ENCODE results near the gene KIAA1958. TPM values are rescaled to one million over a fixed set of nuclear protein-coding genes. Genes with fewer than 3 reads are reported as not detected.
A peak's percentile ranks its signal among the peaks of the same experiment; 100 is the strongest.

Gene KIAA1958
- polyA plus RNA-seq, 1 of the 3 experiments (the other 2 are of a cell fraction), result 1.6 TPM

- Histone ChIP-seq H3F3A (replicated peaks; ENCODE audit: insufficient read depth) (no peaks in the 10 kb centered on the region), H3K79me2 (ENCODE audit: insufficient read depth) (no peaks in the 10 kb centered on the region), H2AFZ (ENCODE audit: low read depth) (no peak overlapping the region), H3K9ac (no peak overlapping the region), H3K4me3 (ENCODE audit: low read depth in 2 of 2, low read length in 1 of 2) (no peak overlapping the region), H3K9me3 (no peaks in the 10 kb centered on the region), H3K27me3 (ENCODE audit: insufficient read depth) (no peaks in the 10 kb centered on the region), H3K36me3 (replicated peaks in 1 of 2; ENCODE audit: control insufficient read depth in 1 of 2, insufficient read depth in 2 of 2, low read length in 1 of 2) (peaks cover 16 to 42% of the 10 kb centered on the region in 2 experiments), H3K4me1 (ENCODE audit: control insufficient read depth in 1 of 2, insufficient read depth in 2 of 2, low read depth in 1 of 2, low read length in 1 of 2) (peaks cover 0 to 2% of the 10 kb centered on the region in 2 experiments; a peak in 1 of 4 replicates), H4K20me1 (ENCODE audit: insufficient read depth) (no peaks in the 10 kb centered on the region), H3K4me2 (no peak overlapping the region), H3K9me2 (no peaks in the 10 kb centered on the region), H3K27ac (ENCODE audit: low read depth in 2 of 2, low read length in 1 of 2) (no peak overlapping the region)
- CTCF ChIA-PET, result no interaction called here
- POLR2A ChIA-PET, result no interaction called here
- no peak for DNase-seq
- no peak for TF ChIP-seq TCF12 (IDR thresholded peaks at IDR 0.05)
- 100% methylated on average over 4 of the region's 4 CpGs for WGBS (ENCODE audit: low lambda C conversion rate)
Measured at GRCh38 chr9:112465352-112465751, 21.3 kb upstream of the KIAA1958 start.

DNA sequence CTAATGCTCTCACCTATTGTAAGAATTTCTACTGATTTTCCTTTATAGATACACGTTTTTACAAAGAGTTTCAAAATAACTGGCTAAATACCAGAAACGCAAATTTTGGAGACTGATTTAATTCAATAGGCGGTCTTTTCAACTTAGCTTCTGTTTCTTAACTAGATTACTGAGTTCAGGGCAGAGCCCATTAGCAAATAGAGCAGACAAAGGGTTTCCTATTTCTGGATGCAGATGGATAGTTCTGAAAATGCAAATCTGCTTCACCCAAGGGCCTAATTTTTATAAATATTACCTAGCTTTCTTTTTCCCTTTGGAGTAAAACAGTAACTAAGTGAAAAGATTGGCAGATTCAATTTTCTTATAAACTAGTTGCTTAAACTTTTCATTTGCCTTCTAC, 13.6 kb upstream of the KIAA1958 start:
- H3K27ac ChIP-seq (ENCODE audit: low read depth in 2 of 2, low read length in 1 of 2), result peak overlapping the region in 1 of 2 experiments; percentile 35; a peak in 1 of 4 replicates
- 76% methylated on average over 3 of the region's 3 CpGs for WGBS (ENCODE audit: low lambda C conversion rate)

More for the DNA sequence above, 13.6 kb upstream of the KIAA1958 start:
- H3K4me2 ChIP-seq, result no peak overlapping the region
- H4K20me1 ChIP-seq (ENCODE audit: insufficient read depth), result no peaks in the 10 kb centered on the region
- POLR2A ChIA-PET, result no interaction called here
- no peak for TF ChIP-seq ELF1 (IDR thresholded peaks at IDR 0.05)
- no peak for TF ChIP-seq REST (IDR thresholded peaks at IDR 0.05; ENCODE audit: low read depth, low read length)
- no peak for TF ChIP-seq SIN3A (IDR thresholded peaks at IDR 0.05; ENCODE audit: borderline replicate concordance, low read depth, low read length)
- TF ChIP-seq CHD2 (IDR thresholded peaks at IDR 0.05; ENCODE audit: low read length, partially characterized antibody), result no peak
- TF ChIP-seq MEF2A (IDR thresholded peaks at IDR 0.05; ENCODE audit: borderline replicate concordance, low read depth), result no peak
- TF ChIP-seq RCOR1 (IDR thresholded peaks at IDR 0.05; ENCODE audit: low read length), result no peak
- no peak for TF ChIP-seq PBX3 (IDR thresholded peaks at IDR 0.05)
- no peak for TF ChIP-seq RAD21 (IDR thresholded peaks at IDR 0.05; ENCODE audit: low read length)
- no peak for TF ChIP-seq GATA2 (CRISPR knock-in tag; IDR thresholded peaks at IDR 0.05)
- no peak for TF ChIP-seq MAX (IDR thresholded peaks at IDR 0.05; ENCODE audit: low read depth)
- TF ChIP-seq POLR2AphosphoS5 (IDR thresholded peaks at IDR 0.05; ENCODE audit: low read depth, low read length), result no peak
- TF ChIP-seq, protein P1, sequence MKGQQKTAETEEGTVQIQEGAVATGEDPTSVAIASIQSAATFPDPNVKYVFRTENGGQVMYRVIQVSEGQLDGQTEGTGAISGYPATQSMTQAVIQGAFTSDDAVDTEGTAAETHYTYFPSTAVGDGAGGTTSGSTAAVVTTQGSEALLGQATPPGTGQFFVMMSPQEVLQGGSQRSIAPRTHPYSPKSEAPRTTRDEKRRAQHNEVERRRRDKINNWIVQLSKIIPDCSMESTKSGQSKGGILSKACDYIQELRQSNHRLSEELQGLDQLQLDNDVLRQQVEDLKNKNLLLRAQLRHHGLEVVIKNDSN (IDR thresholded peaks at IDR 0.05; ENCODE audit: borderline replicate concordance, low read depth), result no peak
- H2AFZ ChIP-seq (ENCODE audit: low read depth), result no peak overlapping the region
- H3F3A ChIP-seq (replicated peaks; ENCODE audit: insufficient read depth), result peaks cover 2% of the 10 kb centered on the region
- CTCF ChIA-PET, result no interaction called here
- H3K9me2 ChIP-seq, result no peaks in the 10 kb centered on the region
- no peaks in the 10 kb centered on the region for H3K79me2 ChIP-seq (ENCODE audit: insufficient read depth)
- peaks cover 0 to 2% of the 10 kb centered on the region in 2 experiments; a peak in 2 of 4 replicates for H3K4me1 ChIP-seq (ENCODE audit: control insufficient read depth in 1 of 2, insufficient read depth in 2 of 2, low read depth in 1 of 2, low read length in 1 of 2)
- H3K36me3 ChIP-seq (replicated peaks in 1 of 2; ENCODE audit: control insufficient read depth in 1 of 2, insufficient read depth in 2 of 2, low read length in 1 of 2), result peaks cover 4 to 15% of the 10 kb centered on the region in 2 experiments
- no peaks in the 10 kb centered on the region for H3K27me3 ChIP-seq (ENCODE audit: insufficient read depth)
- no peaks in the 10 kb centered on the region; the same call in 1 of the 2 replicates for H3K9me3 ChIP-seq
- H3K4me3 ChIP-seq (ENCODE audit: low read depth in 2 of 2, low read length in 1 of 2), result no peak overlapping the region
- no peak overlapping the region for H3K9ac ChIP-seq
- no peak for DNase-seq
